ENCODE measurements around the gene MEF2C. TPM values are rescaled to one million over a fixed set of nuclear protein-coding genes. Genes with fewer than 3 reads are reported as not detected.

The MEF2C gene
- total and polyA plus RNA-seq, 2 experiments from 2014 or later, result 107 to 175 TPM

DNA sequence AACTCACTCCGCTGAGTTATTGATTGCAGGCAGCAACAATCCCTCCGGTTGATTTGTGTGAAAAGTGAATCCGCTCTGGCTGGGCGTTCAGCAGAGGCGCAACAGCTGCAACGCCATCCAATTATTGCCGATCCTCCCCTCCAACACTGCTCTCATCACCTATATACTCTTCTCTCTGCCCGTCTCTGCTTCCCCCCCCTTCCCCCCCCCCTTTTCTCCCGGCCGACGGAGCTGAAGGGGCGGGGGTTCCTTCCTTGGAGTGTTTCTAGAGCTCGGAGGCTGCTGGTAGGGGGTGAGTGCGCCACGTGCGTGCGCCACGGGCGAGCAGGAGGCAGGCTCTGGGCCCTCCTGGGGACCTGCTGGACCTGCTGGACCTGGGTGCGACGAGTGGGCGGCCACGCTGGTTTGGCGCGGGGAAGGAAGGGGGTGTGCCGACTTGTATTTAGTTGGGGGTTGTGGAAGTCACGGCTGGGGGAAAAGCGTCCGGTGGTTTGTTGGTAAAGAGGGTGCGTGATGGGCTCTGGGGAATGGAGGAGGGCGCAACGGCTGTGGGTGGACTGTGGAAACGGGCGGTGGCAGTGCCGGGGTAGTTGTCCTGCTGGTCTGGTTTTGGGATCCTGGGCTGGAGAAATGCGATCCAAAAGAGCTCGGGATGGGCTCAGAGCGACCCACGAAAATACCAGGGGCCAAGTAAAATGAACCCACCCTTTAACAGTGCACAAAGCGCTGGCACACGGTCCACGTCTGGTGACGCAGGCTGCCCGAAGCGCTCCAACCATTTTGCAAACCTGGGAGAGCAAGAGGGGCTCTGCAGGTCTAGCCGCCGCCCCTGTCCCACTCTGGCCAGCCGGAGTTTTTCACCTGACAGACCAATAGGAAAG lies 6.4 kb upstream of the MEF2C start:
- Histone ChIP-seq H3K27ac (peak overlapping the region; percentile 87), H3K27me3 (no peaks in the 10 kb centered on the region), H3K9me3 (ENCODE audit: low read depth) (no peaks in the 10 kb centered on the region), H3K4me3 (peak overlapping the region; percentile 39), H3K4me1 (ENCODE audit: low read depth) (peaks cover 18% of the 10 kb centered on the region), H3K36me3 (no peaks in the 10 kb centered on the region)
- DNase-seq (ENCODE audit: low read depth in 1 of 2, low spot score in 1 of 2), result peak; percentile 59 to 71
- no peak for TF ChIP-seq CTCF (IDR thresholded peaks at IDR 0.05; ENCODE audit: low read depth, low read length)

DNA sequence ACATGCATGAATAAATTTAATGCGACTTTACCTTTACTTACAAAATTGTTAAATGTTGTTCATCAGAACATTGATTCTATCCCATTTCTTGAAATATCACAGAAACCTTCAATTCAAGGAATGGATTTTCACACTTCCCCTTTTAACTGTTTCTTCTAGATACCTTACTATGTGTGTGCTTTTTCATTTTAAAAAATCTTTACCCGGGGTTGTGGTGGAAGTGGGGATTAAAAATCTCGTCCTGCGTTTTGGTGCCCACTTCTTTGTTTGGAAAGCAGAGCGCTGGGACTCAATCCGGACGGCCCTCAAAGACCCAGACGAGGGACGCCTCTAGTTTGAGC lies 5.8 kb upstream of the MEF2C start:
- no peaks in the 10 kb centered on the region for H3K27me3 ChIP-seq

DNA sequence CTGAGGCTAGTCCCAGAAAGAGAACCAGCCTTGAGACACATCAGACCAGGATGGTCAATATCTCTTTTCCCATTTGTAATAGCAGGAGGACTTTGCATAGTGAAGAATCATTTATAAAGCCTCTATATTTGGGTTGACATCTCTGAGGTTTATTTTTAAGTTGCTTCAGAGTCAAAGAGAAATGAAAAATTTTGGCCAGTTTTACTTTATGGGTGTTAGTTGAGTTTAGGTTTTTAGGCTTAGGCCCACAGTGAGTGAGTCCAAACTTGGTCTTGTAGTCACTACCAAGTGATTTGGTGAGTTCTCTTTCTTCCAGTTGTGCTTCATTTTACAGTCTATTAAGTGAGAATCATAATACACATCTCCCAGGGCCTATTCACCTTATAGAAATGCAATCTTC lies 5.3 kb upstream of the MEF2C start:
- H3K27ac ChIP-seq, result peak overlapping the region; percentile 87
- peak overlapping the region; percentile 39 for H3K4me3 ChIP-seq
- no peaks in the 10 kb centered on the region for H3K27me3 ChIP-seq
- no peaks in the 10 kb centered on the region for H3K36me3 ChIP-seq
- peaks cover 18% of the 10 kb centered on the region for H3K4me1 ChIP-seq (ENCODE audit: low read depth)
- no peak for TF ChIP-seq CTCF (IDR thresholded peaks at IDR 0.05; ENCODE audit: low read depth, low read length)
- DNase-seq (ENCODE audit: low read depth in 1 of 2, low spot score in 1 of 2), result no peak
- no peaks in the 10 kb centered on the region for H3K9me3 ChIP-seq (ENCODE audit: low read depth)

More for the DNA sequence above, 5.8 kb upstream of the MEF2C start:
- no peak for DNase-seq (ENCODE audit: low read depth in 1 of 2, low spot score in 1 of 2)
- Histone ChIP-seq H3K4me3 (peak overlapping the region; percentile 39), H3K4me1 (ENCODE audit: low read depth) (peaks cover 18% of the 10 kb centered on the region), H3K9me3 (ENCODE audit: low read depth) (no peaks in the 10 kb centered on the region), H3K27ac (peak overlapping the region; percentile 87), H3K36me3 (no peaks in the 10 kb centered on the region)
- no peak for TF ChIP-seq CTCF (IDR thresholded peaks at IDR 0.05; ENCODE audit: low read depth, low read length)

GRCh38 chr5:88887342-88887741 lies 4.4 kb upstream of the MEF2C start:
- H3K27me3 ChIP-seq, result no peaks in the 10 kb centered on the region
- H3K4me3 ChIP-seq, result no peak overlapping the region
- H3K27ac ChIP-seq, result peak overlapping the region; percentile 0
- DNase-seq (ENCODE audit: low read depth in 1 of 2, low spot score in 1 of 2), result no peak
- H3K9me3 ChIP-seq (ENCODE audit: low read depth), result no peaks in the 10 kb centered on the region
- TF ChIP-seq CTCF (IDR thresholded peaks at IDR 0.05; ENCODE audit: low read depth, low read length), result no peak
- H3K4me1 ChIP-seq (ENCODE audit: low read depth), result peaks cover 18% of the 10 kb centered on the region
- H3K36me3 ChIP-seq, result no peaks in the 10 kb centered on the region

GRCh38 chr5:88886746-88887341 lies 3.9 kb upstream of the MEF2C start:
- H3K27ac ChIP-seq, result peak overlapping the region; percentile 24
- no peak for TF ChIP-seq CTCF (IDR thresholded peaks at IDR 0.05; ENCODE audit: low read depth, low read length)
- no peaks in the 10 kb centered on the region for H3K27me3 ChIP-seq
- DNase-seq (ENCODE audit: low read depth in 1 of 2, low spot score in 1 of 2), result no peak
- no peak overlapping the region for H3K4me3 ChIP-seq
- no peaks in the 10 kb centered on the region for H3K9me3 ChIP-seq (ENCODE audit: low read depth)
- no peaks in the 10 kb centered on the region for H3K36me3 ChIP-seq
- H3K4me1 ChIP-seq (ENCODE audit: low read depth), result peaks cover 18% of the 10 kb centered on the region

Data from cardiac muscle cell (in vitro differentiated cells and primary cell).